ENCODE data around the gene SPATS2L.

The SPATS2L gene

GRCh38 chr2:200453853-200454534 lies 147.5 kb downstream of the SPATS2L start:
- no peak overlapping the region for H2AFZ ChIP-seq (ENCODE audit: low read depth, low read length, severe bottlenecking)
- H3K36me3 ChIP-seq (ENCODE audit: low read length) = no peaks in the 10 kb centered on the region
- H3K27ac ChIP-seq (ENCODE audit: low read depth, low read length) = no peak overlapping the region
- H3K9ac ChIP-seq (ENCODE audit: low read length) = no peak overlapping the region
- H4K20me1 ChIP-seq (ENCODE audit: low read depth, low read length) = no peaks in the 10 kb centered on the region
- H3K4me2 ChIP-seq (ENCODE audit: low read depth, low read length, poor library complexity, severe bottlenecking) = no peak overlapping the region
- no peaks in the 10 kb centered on the region for H3F3A ChIP-seq (ENCODE audit: insufficient read depth)
- no peaks in the 10 kb centered on the region for H3K9me3 ChIP-seq (ENCODE audit: insufficient read depth, low read length)
- no peaks in the 10 kb centered on the region for H3K9me2 ChIP-seq (replicated peaks; ENCODE audit: insufficient read depth, low read length)
- no peaks in the 10 kb centered on the region for H3K79me2 ChIP-seq (ENCODE audit: insufficient read depth, low read length)
- TF ChIP-seq EZH2phosphoT487 (conservative IDR thresholded peaks at IDR 0.05; ENCODE audit: low read length) (no peak), CTCF (IDR thresholded peaks at IDR 0.05; ENCODE audit: insufficient read depth, low read length, poor library complexity, severe bottlenecking) (no peak)
- H3K4me3 ChIP-seq (ENCODE audit: insufficient read depth, low read length, poor library complexity, severe bottlenecking) = no peak overlapping the region
- H3K27me3 ChIP-seq (ENCODE audit: low read length) = no peaks in the 10 kb centered on the region

GRCh38 chr2:200454927-200455801 lies 148.7 kb downstream of the SPATS2L start:
- Histone ChIP-seq H3F3A (ENCODE audit: insufficient read depth) (no peaks in the 10 kb centered on the region), H3K27ac (ENCODE audit: low read depth, low read length) (no peak overlapping the region), H4K20me1 (ENCODE audit: low read depth, low read length) (no peaks in the 10 kb centered on the region), H3K9ac (ENCODE audit: low read length) (no peak overlapping the region), H2AFZ (ENCODE audit: low read depth, low read length, severe bottlenecking) (no peak overlapping the region), H3K36me3 (ENCODE audit: low read length) (no peaks in the 10 kb centered on the region), H3K27me3 (ENCODE audit: low read length) (no peaks in the 10 kb centered on the region), H3K4me2 (ENCODE audit: low read depth, low read length, poor library complexity, severe bottlenecking) (no peak overlapping the region), H3K9me3 (ENCODE audit: insufficient read depth, low read length) (no peaks in the 10 kb centered on the region), H3K4me3 (ENCODE audit: insufficient read depth, low read length, poor library complexity, severe bottlenecking) (no peak overlapping the region), H3K9me2 (replicated peaks; ENCODE audit: insufficient read depth, low read length) (no peaks in the 10 kb centered on the region), H3K79me2 (ENCODE audit: insufficient read depth, low read length) (no peaks in the 10 kb centered on the region)
- TF ChIP-seq EZH2phosphoT487 (conservative IDR thresholded peaks at IDR 0.05; ENCODE audit: low read length) (no peak), CTCF (IDR thresholded peaks at IDR 0.05; ENCODE audit: insufficient read depth, low read length, poor library complexity, severe bottlenecking) (no peak)

GRCh38 chr2:200455958-200456421 lies 149.5 kb downstream of the SPATS2L start:
- Histone ChIP-seq H3K9me3 (ENCODE audit: insufficient read depth, low read length) (no peaks in the 10 kb centered on the region), H3K9ac (ENCODE audit: low read length) (no peak overlapping the region), H3K36me3 (ENCODE audit: low read length) (no peaks in the 10 kb centered on the region), H3K4me2 (ENCODE audit: low read depth, low read length, poor library complexity, severe bottlenecking) (no peak overlapping the region), H2AFZ (ENCODE audit: low read depth, low read length, severe bottlenecking) (no peak overlapping the region), H3K79me2 (ENCODE audit: insufficient read depth, low read length) (no peaks in the 10 kb centered on the region), H3K4me3 (ENCODE audit: insufficient read depth, low read length, poor library complexity, severe bottlenecking) (no peak overlapping the region), H4K20me1 (ENCODE audit: low read depth, low read length) (no peaks in the 10 kb centered on the region), H3K27ac (ENCODE audit: low read depth, low read length) (no peak overlapping the region), H3F3A (ENCODE audit: insufficient read depth) (no peaks in the 10 kb centered on the region), H3K9me2 (replicated peaks; ENCODE audit: insufficient read depth, low read length) (no peaks in the 10 kb centered on the region), H3K27me3 (ENCODE audit: low read length) (no peaks in the 10 kb centered on the region)
- TF ChIP-seq CTCF (IDR thresholded peaks at IDR 0.05; ENCODE audit: insufficient read depth, low read length, poor library complexity, severe bottlenecking) = no peak
- TF ChIP-seq EZH2phosphoT487 (conservative IDR thresholded peaks at IDR 0.05; ENCODE audit: low read length) = no peak
